Ishikawa (cell line): ENCODE measurements around the gene ARRDC1.

Source experiments
- CEBPB ChIP-seq: IDR thresholded peaks from 2 replicates; pipeline ENCODE4 v1.6.1; 2012
- CREB1 ChIP-seq: IDR thresholded peaks from 2 replicates; pipeline ENCODE4 v1.6.1; 2012; ENCODE audit warnings: low read depth
- EP300 ChIP-seq: IDR thresholded peaks from 2 replicates; pipeline ENCODE4 v1.6.1; 2012; ENCODE audit warnings: borderline replicate concordance
- MAX ChIP-seq: IDR thresholded peaks from 2 replicates; pipeline ENCODE4 v1.6.1; 2012
- REST ChIP-seq: IDR thresholded peaks from 2 replicates; pipeline ENCODE4 v1.6.1; 2012; ENCODE audit warnings: low read depth, mild to moderate bottlenecking
- TAF1 ChIP-seq: IDR thresholded peaks from 2 replicates; pipeline ENCODE4 v1.6.1; 2012; ENCODE audit warnings: low read depth, mild to moderate bottlenecking

GRCh38 chr9:137590123-137590468 is 15.4 kb upstream of the ARRDC1 start:
- no peak for TF ChIP-seq EP300
- TF ChIP-seq TAF1, result no peak
- TF ChIP-seq MAX, result no peak
- TF ChIP-seq CREB1, result no peak
- no peak for TF ChIP-seq CEBPB
- TF ChIP-seq REST, result no peak
